GM12872 (cell line): ENCODE data around the gene TTI1.

Experiments used
- TF ChIP-seq, protein P1 (sequence below): IDR thresholded peaks from 3 replicates; pipeline ENCODE4 v1.5.1; 2011; ENCODE audit warnings: low read depth, mild to moderate bottlenecking, low read length, moderate library complexity; ENCODE audit not compliant: insufficient read depth

Gene TTI1

GRCh38 chr20:38052870-38053269 is 19.6 kb upstream of the TTI1 start:
- TF ChIP-seq, protein P1, sequence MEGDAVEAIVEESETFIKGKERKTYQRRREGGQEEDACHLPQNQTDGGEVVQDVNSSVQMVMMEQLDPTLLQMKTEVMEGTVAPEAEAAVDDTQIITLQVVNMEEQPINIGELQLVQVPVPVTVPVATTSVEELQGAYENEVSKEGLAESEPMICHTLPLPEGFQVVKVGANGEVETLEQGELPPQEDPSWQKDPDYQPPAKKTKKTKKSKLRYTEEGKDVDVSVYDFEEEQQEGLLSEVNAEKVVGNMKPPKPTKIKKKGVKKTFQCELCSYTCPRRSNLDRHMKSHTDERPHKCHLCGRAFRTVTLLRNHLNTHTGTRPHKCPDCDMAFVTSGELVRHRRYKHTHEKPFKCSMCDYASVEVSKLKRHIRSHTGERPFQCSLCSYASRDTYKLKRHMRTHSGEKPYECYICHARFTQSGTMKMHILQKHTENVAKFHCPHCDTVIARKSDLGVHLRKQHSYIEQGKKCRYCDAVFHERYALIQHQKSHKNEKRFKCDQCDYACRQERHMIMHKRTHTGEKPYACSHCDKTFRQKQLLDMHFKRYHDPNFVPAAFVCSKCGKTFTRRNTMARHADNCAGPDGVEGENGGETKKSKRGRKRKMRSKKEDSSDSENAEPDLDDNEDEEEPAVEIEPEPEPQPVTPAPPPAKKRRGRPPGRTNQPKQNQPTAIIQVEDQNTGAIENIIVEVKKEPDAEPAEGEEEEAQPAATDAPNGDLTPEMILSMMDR = no peak

- TF ChIP-seq, protein P1 = no peak
Measured at GRCh38 chr20:38050686-38051085, 17.4 kb upstream of the TTI1 start.

DNA sequence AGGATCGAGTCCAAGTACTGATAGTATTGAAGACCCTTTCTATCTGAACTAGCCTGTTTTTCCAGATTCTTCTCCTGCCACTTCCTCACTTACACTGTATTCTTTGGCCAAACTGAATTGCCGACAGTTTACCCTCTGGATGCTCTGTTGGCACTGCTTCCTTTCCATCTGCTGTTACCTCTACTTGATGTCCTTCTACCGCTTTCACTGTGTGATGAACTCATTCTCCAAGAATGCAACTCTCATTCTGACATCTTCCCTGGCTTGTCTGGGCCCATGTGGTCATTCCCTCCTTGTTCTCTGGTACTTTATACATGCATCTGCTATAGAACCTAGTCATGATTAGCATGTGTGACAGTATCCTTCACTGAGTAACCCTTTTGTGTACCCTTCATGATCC is 16.5 kb upstream of the TTI1 start:
- TF ChIP-seq, protein P1 = no peak

- TF ChIP-seq, protein P1 = no peak
Measured at GRCh38 chr20:38046572-38046971, 13.3 kb upstream of the TTI1 start.

DNA sequence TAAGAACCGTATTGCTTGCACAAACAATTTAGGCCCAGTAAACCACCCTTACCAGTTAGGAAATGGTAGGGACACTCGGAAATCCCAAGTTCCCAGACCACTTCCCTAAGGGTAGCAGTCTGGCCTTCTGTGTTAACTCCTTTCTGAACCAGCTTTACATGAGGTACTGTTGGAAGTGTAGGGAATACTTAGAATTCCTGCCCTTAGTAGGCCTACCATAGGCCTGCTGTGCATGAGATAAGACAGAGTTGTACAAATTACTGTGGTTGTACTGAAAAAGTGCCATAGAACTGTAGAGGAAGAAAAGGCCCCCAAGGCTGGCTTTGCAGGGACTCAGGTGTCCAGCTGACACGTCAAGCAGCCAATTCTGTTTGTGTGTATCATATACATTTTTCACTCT is 11.4 kb upstream of the TTI1 start:
- TF ChIP-seq, protein P1 = no peak

- TF ChIP-seq, protein P1 = no peak
Measured at GRCh38 chr20:38043512-38044300, 10.4 kb upstream of the TTI1 start.

DNA sequence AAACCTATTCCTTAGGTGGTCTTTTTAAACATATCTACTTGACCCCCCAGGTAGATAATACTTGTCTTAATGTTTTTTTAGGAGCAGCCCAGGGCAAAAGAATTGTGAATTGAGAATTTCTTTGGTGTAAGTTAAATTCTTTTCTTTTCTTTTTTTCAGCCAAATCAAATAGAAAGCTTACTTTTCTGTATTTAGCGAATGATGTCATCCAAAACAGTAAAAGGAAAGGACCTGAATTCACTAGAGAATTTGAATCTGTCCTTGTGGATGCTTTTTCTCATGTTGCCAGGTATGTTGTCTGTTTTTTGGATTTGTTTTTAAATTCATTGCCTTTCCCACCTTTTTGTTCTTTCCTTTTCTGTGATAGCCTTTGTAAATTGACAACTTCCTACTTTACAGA is 7.0 kb upstream of the TTI1 start:
- TF ChIP-seq, protein P1 = no peak
